Activated CD8-positive, alpha-beta T cell treated with anti-CD3 and anti-CD28 coated beads for 36 hours (primary cell): ENCODE data around the gene VAV2. TPM values are rescaled to one million over a fixed set of nuclear protein-coding genes. Genes with fewer than 3 reads are reported as not detected.

Experiments used
- ATAC-seq: fragments of 200-7000 bp; cut with Tn5 transposase; one replicate; pipeline ENCODE4 v1.10.0; 2021; ENCODE audit warnings: mild to moderate bottlenecking, moderate library complexity
- CTCF ChIA-PET: fragments of 350-600 bp; sonication (Branson Sonifier 250); formaldehyde crosslinking; loops from one replicate; lab custom pipeline; 2021; ENCODE audit warnings: antibody characterized with exemption; lab: Charles Lee
- POLR2A ChIA-PET: fragments of 350-600 bp; sonication (Branson Sonifier 250); formaldehyde crosslinking; loops from one replicate; lab custom pipeline; 2021; ENCODE audit warnings: antibody characterized with exemption; lab: Charles Lee
- DNase-seq: peaks from one replicate; pipeline ENCODE4 v3.0.0-alpha.2; 2020
- H3K27ac Mint-ChIP-seq: one replicate; pipeline ENCODE4 v1.8.0; 2021; ENCODE audit warnings: mild to moderate bottlenecking, mixed read lengths
- H3K27me3 Mint-ChIP-seq: one replicate; pipeline ENCODE4 v1.8.0; 2021; ENCODE audit warnings: mixed read lengths
- H3K36me3 Mint-ChIP-seq: one replicate; pipeline ENCODE4 v1.8.0; 2021; ENCODE audit warnings: low read depth, mixed read lengths
- H3K4me1 Mint-ChIP-seq: one replicate; pipeline ENCODE4 v1.8.0; 2021; ENCODE audit warnings: low read depth, mixed read lengths
- H3K4me3 Mint-ChIP-seq: one replicate; pipeline ENCODE4 v1.8.0; 2021; ENCODE audit warnings: mild to moderate bottlenecking, moderate library complexity, mixed read lengths
- H3K9me3 Mint-ChIP-seq: one replicate; pipeline ENCODE4 v1.8.0; 2021; ENCODE audit warnings: mixed read lengths
- CTCF ChIP-seq: fragments of 200-600 bp; IDR thresholded peaks from one replicate; pipeline ENCODE4 v1.8.0; 2022; ENCODE audit warnings: antibody characterized with exemption, mild to moderate bottlenecking
- intact Hi-C: fragments of 100-400 bp; cut with micrococcal nuclease; formaldehyde crosslinking; loops from one replicate; pipeline ENCODE4 v1.10.0; 2022
- total RNA-seq, 2 experiments: library from RNA; stranded (reverse); gene quantifications; one replicate each; pipeline ENCODE4 v1.2.3, GENCODE V29; 2021

Gene VAV2
- total RNA-seq, 2 experiments from 2014 or later, result 5.1 to 5.4 TPM

GRCh38 chr9:133774799-133775198 is 217.3 kb downstream of the VAV2 start:
- H3K9me3 Mint-ChIP-seq, result no peaks in the 10 kb centered on the region
- no peaks in the 10 kb centered on the region for H3K27me3 Mint-ChIP-seq
- intact Hi-C loops, result no loop called here
- ChIA-PET POLR2A (no interaction called here), CTCF (interaction anchor here (2.3 to 2.7 kb wide), 2 partner anchors 7 to 32 kb away, joined by 8 to 15 read pairs; no protein-coding TSS in a partner anchor)
- no peak for DNase-seq
- no peak for TF ChIP-seq CTCF
- H3K4me1 Mint-ChIP-seq, result no peaks in the 10 kb centered on the region
- ATAC-seq, result no peak
- H3K4me3 Mint-ChIP-seq, result no peak overlapping the region
- H3K27ac Mint-ChIP-seq, result no peak overlapping the region
- no peaks in the 10 kb centered on the region for H3K36me3 Mint-ChIP-seq

- Mint-ChIP-seq H3K9me3 (no peaks in the 10 kb centered on the region), H3K4me1 (no peaks in the 10 kb centered on the region), H3K36me3 (no peaks in the 10 kb centered on the region), H3K27me3 (no peaks in the 10 kb centered on the region), H3K4me3 (no peak overlapping the region), H3K27ac (no peak overlapping the region)
- intact Hi-C loops, result no loop called here
- no peak for TF ChIP-seq CTCF
- DNase-seq (no peak), ATAC-seq (no peak)
- ChIA-PET CTCF (interaction anchor here (1.9 to 2.7 kb wide), 3 partner anchors 8 to 220 kb away, joined by 8 to 15 read pairs (median 8); no protein-coding TSS in a partner anchor), POLR2A (no interaction called here)
Measured at GRCh38 chr9:133773889-133774655, 218.1 kb downstream of the VAV2 start.

GRCh38 chr9:133772581-133772980 is 219.5 kb downstream of the VAV2 start:
- Mint-ChIP-seq H3K36me3 (peaks cover 4% of the 10 kb centered on the region), H3K27me3 (no peaks in the 10 kb centered on the region), H3K27ac (no peak overlapping the region), H3K4me3 (no peak overlapping the region), H3K4me1 (no peaks in the 10 kb centered on the region), H3K9me3 (peaks cover 2% of the 10 kb centered on the region)
- intact Hi-C loops, result no loop called here
- DNase-seq (no peak), ATAC-seq (no peak)
- TF ChIP-seq CTCF, result no peak
- POLR2A ChIA-PET, result no interaction called here
- CTCF ChIA-PET, result interaction anchor here (1.9 to 2.7 kb wide), 3 partner anchors 10 to 222 kb away, joined by 8 to 15 read pairs (median 8); no protein-coding TSS in a partner anchor

- peaks cover 4% of the 10 kb centered on the region for H3K36me3 Mint-ChIP-seq
- TF ChIP-seq CTCF, result no peak
- DNase-seq (no peak), ATAC-seq (no peak)
- peaks cover 2% of the 10 kb centered on the region for H3K9me3 Mint-ChIP-seq
- H3K4me1 Mint-ChIP-seq, result no peaks in the 10 kb centered on the region
- intact Hi-C loops, result no loop called here
- POLR2A ChIA-PET, result no interaction called here
- no peaks in the 10 kb centered on the region for H3K27me3 Mint-ChIP-seq
- H3K27ac Mint-ChIP-seq, result no peak overlapping the region
- no peak overlapping the region for H3K4me3 Mint-ChIP-seq
- CTCF ChIA-PET, result no interaction called here
Measured at GRCh38 chr9:133771486-133772482, 220.3 kb downstream of the VAV2 start.
